GM12878 (cell line): Measurements from ENCODE around the gene RGS18.

ENCODE experiments used
- CHD1 ChIP-seq: IDR thresholded peaks from 2 replicates; pipeline ENCODE4 v1.6.1; 2012; ENCODE audit warnings: low read depth, low read length, improper control_type of control experiment
- CTCF ChIP-seq, 3 experiments: IDR thresholded peaks in 2 of 3; conservative IDR thresholded peaks in 1 of 3; 2 replicates each; pipeline ENCODE4 v1.5.1; 2011; ENCODE audit warnings: low read depth in 3 of 3, low read length in 3 of 3, mild to moderate bottlenecking in 3 of 3, control low read depth in 2 of 3, moderate library complexity in 2 of 3, inconsistent platforms in 1 of 3, mixed read lengths in 1 of 3; ENCODE audit not compliant: control insufficient read depth in 2 of 3, insufficient read depth in 1 of 3; ENCODE audit errors: extremely low read depth in 1 of 3
- EP300 ChIP-seq, 2 experiments: fragments of 150-350 bp in 1 of 2; IDR thresholded peaks; 2 replicates each; pipeline ENCODE4 v1.6.1; 2011 to 2012; ENCODE audit warnings: low read depth in 2 of 2, low read length in 2 of 2, borderline replicate concordance in 1 of 2, improper control_type of control experiment in 1 of 2, inconsistent platforms in 1 of 2; ENCODE audit not compliant: control insufficient read depth in 1 of 2
- POLR2AphosphoS2 ChIP-seq: IDR thresholded peaks from 2 replicates; pipeline ENCODE4 v1.6.1; 2011; ENCODE audit warnings: low read depth, mild to moderate bottlenecking, low read length, improper control_type of control experiment, moderate library complexity
- SMC3 ChIP-seq: IDR thresholded peaks from 2 replicates; pipeline ENCODE4 v1.6.1; 2011; ENCODE audit warnings: low read length, improper control_type of control experiment, borderline replicate concordance
- SP1 ChIP-seq: IDR thresholded peaks from one replicate; pipeline ENCODE4 v1.6.1; 2011; ENCODE audit warnings: low read depth, low read length
- TAF1 ChIP-seq: IDR thresholded peaks from 2 replicates; pipeline ENCODE4 v1.6.1; 2011; ENCODE audit warnings: mild to moderate bottlenecking, low read depth, low read length, borderline replicate concordance
- TCF12 ChIP-seq: IDR thresholded peaks from 2 replicates; pipeline ENCODE4 v1.6.1; 2011; ENCODE audit warnings: low read depth, mild to moderate bottlenecking, low read length
- ZNF274 ChIP-seq: IDR thresholded peaks from one replicate; pipeline ENCODE4 v1.8.0; 2011; ENCODE audit not compliant: insufficient read length, insufficient read depth
- ZZZ3 ChIP-seq: IDR thresholded peaks from 2 replicates; pipeline ENCODE4 v1.6.1; 2011; ENCODE audit warnings: low read depth; ENCODE audit not compliant: control insufficient read depth, insufficient read length
- TF ChIP-seq, protein P1 (sequence below): IDR thresholded peaks from 2 replicates; pipeline ENCODE4 v1.6.1; 2011; ENCODE audit warnings: borderline replicate concordance, low read depth, mild to moderate bottlenecking, moderate library complexity, mixed read lengths, low read length; ENCODE audit not compliant: insufficient read depth; ENCODE audit errors: extremely low read length

DNA sequence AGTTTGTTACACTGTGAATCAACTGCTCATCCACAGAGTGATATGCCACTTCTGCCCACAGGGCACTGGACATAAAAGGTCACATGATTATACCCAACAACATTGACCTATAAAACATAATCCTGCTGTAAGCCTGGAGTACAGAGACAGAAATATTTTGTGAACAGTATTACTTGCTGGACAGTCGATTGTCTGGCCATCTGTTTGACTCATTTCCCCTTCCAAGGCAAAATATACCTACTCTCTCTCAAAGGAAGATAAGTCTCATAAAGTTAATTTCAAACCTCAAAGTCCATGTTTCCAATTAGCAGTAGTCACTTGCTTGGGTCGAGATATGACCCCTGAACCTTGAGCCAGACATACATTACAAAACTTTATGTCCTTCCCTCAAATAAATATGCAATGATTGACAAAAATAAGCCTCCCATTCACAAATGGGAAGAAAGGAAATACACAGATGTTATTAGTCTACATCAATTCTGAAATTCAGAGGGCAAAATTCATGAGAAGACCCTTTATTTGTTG, 39.3 kb upstream of the RGS18 start:
- TF ChIP-seq SP1 (no peak), EP300 (IDR thresholded peaks at IDR 0.05; ENCODE audit: borderline replicate concordance in 1 of 2, control insufficient read depth in 1 of 2, low read depth in 2 of 2, low read length in 2 of 2) (no peak), CTCF (IDR thresholded peaks at IDR 0.05 in 2 of 3, conservative IDR thresholded peaks at IDR 0.05 in 1 of 3; ENCODE audit: control insufficient read depth in 2 of 3, extremely low read depth in 1 of 3, insufficient read depth in 1 of 3, low read depth in 3 of 3, low read length in 3 of 3) (no peak), ZZZ3 (no peak), TAF1 (no peak), CHD1 (no peak), ZNF274 (no peak), TCF12 (no peak), SMC3 (no peak), POLR2AphosphoS2 (no peak)
- TF ChIP-seq, protein P1, sequence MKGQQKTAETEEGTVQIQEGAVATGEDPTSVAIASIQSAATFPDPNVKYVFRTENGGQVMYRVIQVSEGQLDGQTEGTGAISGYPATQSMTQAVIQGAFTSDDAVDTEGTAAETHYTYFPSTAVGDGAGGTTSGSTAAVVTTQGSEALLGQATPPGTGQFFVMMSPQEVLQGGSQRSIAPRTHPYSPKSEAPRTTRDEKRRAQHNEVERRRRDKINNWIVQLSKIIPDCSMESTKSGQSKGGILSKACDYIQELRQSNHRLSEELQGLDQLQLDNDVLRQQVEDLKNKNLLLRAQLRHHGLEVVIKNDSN = no peak
